Measurements from ENCODE around the gene ZCCHC14. TPM values are rescaled to one million over a fixed set of nuclear protein-coding genes. Genes with fewer than 3 reads are reported as not detected.
"Not testable (repeated sequence)": the region's sequence is repeated elsewhere in the genome, so short reads cannot be mapped to it uniquely, and the experiment has no call there.

The ZCCHC14 gene
- total RNA-seq, 4 donors from 2014 or later, result 27.7 to 56.1 (median 36.7) TPM

- no peak for TF ChIP-seq EP300 (IDR thresholded peaks at IDR 0.05; ENCODE audit: low read depth)
- TF ChIP-seq POLR2A (IDR thresholded peaks at IDR 0.05), result no peak
- no peak for TF ChIP-seq POLR2AphosphoS5 (IDR thresholded peaks at IDR 0.05)
- no peak for TF ChIP-seq CTCF (IDR thresholded peaks at IDR 0.05)
- Histone ChIP-seq H3K9me3 (peaks cover 0 to 6% of the 10 kb centered on the region in 2 donors), H3K4me3 (no peak overlapping the region), H3K27me3 (peaks cover 7% of the 10 kb centered on the region), H3K27ac (no peak overlapping the region), H3K4me1 (no peaks in the 10 kb centered on the region), H3K36me3 (no peaks in the 10 kb centered on the region)
- in situ Hi-C loops (cut with MboI; ENCODE audit: low pct_ligation_motif_present in 1 of 4, low pct_unique_long_range_greater_than_20kb in 1 of 4, low sequenced_read_pairs in 3 of 4), result no loop called here
- WGBS, 2 donors (ENCODE audit: low coverage in 1 of 2), result 81 to 82% methylated on average over 3 to 11 of the region's 11 CpGs
- intact Hi-C loops (cut with DNase I; ENCODE audit: low total_unique reads), result no loop called here
- DNase-seq, result no peak
Observed at GRCh38 chr16:87527055-87527724, 34.4 kb upstream of the ZCCHC14 start.

- peaks cover 0 to 6% of the 10 kb centered on the region in 2 donors for H3K9me3 ChIP-seq
- no peak for TF ChIP-seq POLR2A (IDR thresholded peaks at IDR 0.05)
- no peak for TF ChIP-seq POLR2AphosphoS5 (IDR thresholded peaks at IDR 0.05)
- TF ChIP-seq CTCF (IDR thresholded peaks at IDR 0.05), result no peak
- TF ChIP-seq EP300 (IDR thresholded peaks at IDR 0.05; ENCODE audit: low read depth), result no peak
- in situ Hi-C loops (cut with MboI; ENCODE audit: low pct_ligation_motif_present in 1 of 4, low pct_unique_long_range_greater_than_20kb in 1 of 4, low sequenced_read_pairs in 3 of 4) (no loop called here), intact Hi-C loops (cut with DNase I; ENCODE audit: low total_unique reads) (no loop called here)
- no peak for DNase-seq
- no peak overlapping the region for H3K4me3 ChIP-seq
- H3K4me1 ChIP-seq, result no peaks in the 10 kb centered on the region
- H3K27me3 ChIP-seq, result peaks cover 3% of the 10 kb centered on the region
- no peaks in the 10 kb centered on the region for H3K36me3 ChIP-seq
- H3K27ac ChIP-seq, result no peak overlapping the region
- WGBS, 2 donors (ENCODE audit: low coverage in 1 of 2), result 74 to 91% methylated on average over 5 to 6 of the region's 6 CpGs
Observed at GRCh38 chr16:87526238-87526947, 33.6 kb upstream of the ZCCHC14 start.

GRCh38 chr16:87525352-87525751 lies 32.5 kb upstream of the ZCCHC14 start:
- in situ Hi-C loops (cut with MboI; ENCODE audit: low pct_ligation_motif_present in 1 of 4, low pct_unique_long_range_greater_than_20kb in 1 of 4, low sequenced_read_pairs in 3 of 4) (no loop called here), intact Hi-C loops (cut with DNase I; ENCODE audit: low total_unique reads) (no loop called here)
- no peaks in the 10 kb centered on the region for H3K4me1 ChIP-seq
- TF ChIP-seq POLR2AphosphoS5 (IDR thresholded peaks at IDR 0.05), result no peak
- no peak for TF ChIP-seq POLR2A (IDR thresholded peaks at IDR 0.05)
- TF ChIP-seq EP300 (IDR thresholded peaks at IDR 0.05; ENCODE audit: low read depth), result no peak
- no peak for TF ChIP-seq CTCF (IDR thresholded peaks at IDR 0.05)
- DNase-seq, result no peak
- no peak overlapping the region for H3K4me3 ChIP-seq
- peaks cover 0 to 3% of the 10 kb centered on the region in 2 donors for H3K9me3 ChIP-seq
- H3K27me3 ChIP-seq, result peaks cover 3% of the 10 kb centered on the region
- WGBS, 2 donors (ENCODE audit: low coverage in 1 of 2), result 68 to 72% methylated on average over 4 of the region's 4 CpGs
- no peaks in the 10 kb centered on the region for H3K36me3 ChIP-seq
- no peak overlapping the region for H3K27ac ChIP-seq

- intact Hi-C loops (cut with DNase I; ENCODE audit: low total_unique reads), result no loop called here
- H3K4me1 ChIP-seq, result no peaks in the 10 kb centered on the region
- no peak overlapping the region for H3K27ac ChIP-seq
- H3K27me3 ChIP-seq, result peaks cover 3% of the 10 kb centered on the region
- 62% methylated on average over 4 of the region's 4 CpGs; no CpG with 5 or more reads in 1 of the 2 donors for WGBS, 2 donors (ENCODE audit: low coverage in 1 of 2)
- no peaks in the 10 kb centered on the region for H3K36me3 ChIP-seq
- DNase-seq, result no peak
- no peak overlapping the region for H3K4me3 ChIP-seq
- H3K9me3 ChIP-seq, result peaks cover 0 to 2% of the 10 kb centered on the region in 2 donors
- TF ChIP-seq POLR2AphosphoS5 (IDR thresholded peaks at IDR 0.05), result no peak
- TF ChIP-seq CTCF (IDR thresholded peaks at IDR 0.05), result no peak
- no peak for TF ChIP-seq POLR2A (IDR thresholded peaks at IDR 0.05)
- TF ChIP-seq EP300 (IDR thresholded peaks at IDR 0.05; ENCODE audit: low read depth), result no peak
- in situ Hi-C loops (cut with MboI; ENCODE audit: low pct_ligation_motif_present in 1 of 4, low pct_unique_long_range_greater_than_20kb in 1 of 4, low sequenced_read_pairs in 3 of 4), result no loop called here
Observed at GRCh38 chr16:87524407-87524806, 31.6 kb upstream of the ZCCHC14 start.

- H3K4me1 ChIP-seq; DNase-seq; H3K27ac ChIP-seq; H3K36me3 ChIP-seq; H3K27me3 ChIP-seq; intact Hi-C loops (cut with DNase I; ENCODE audit: low total_unique reads); H3K4me3 ChIP-seq; H3K9me3 ChIP-seq; in situ Hi-C loops (cut with MboI; ENCODE audit: low pct_ligation_motif_present in 1 of 4, low pct_unique_long_range_greater_than_20kb in 1 of 4, low sequenced_read_pairs in 3 of 4): not testable (repeated sequence)
- WGBS, 2 donors (ENCODE audit: low coverage in 1 of 2), result 66 to 80% methylated on average over 5 to 6 of the region's 6 CpGs
Observed at GRCh38 chr16:87523605-87524004, 30.8 kb upstream of the ZCCHC14 start.

- H3K27me3 ChIP-seq; in situ Hi-C loops (cut with MboI; ENCODE audit: low pct_ligation_motif_present in 1 of 4, low pct_unique_long_range_greater_than_20kb in 1 of 4, low sequenced_read_pairs in 3 of 4); H3K4me3 ChIP-seq; H3K36me3 ChIP-seq; H3K9me3 ChIP-seq; DNase-seq; H3K4me1 ChIP-seq; intact Hi-C loops (cut with DNase I; ENCODE audit: low total_unique reads): not testable (repeated sequence)
- H3K27ac ChIP-seq, result peak overlapping the region in 3 of 4 donors; percentile 6 to 24 (median 22)
- WGBS, 2 donors (ENCODE audit: low coverage in 1 of 2), result 65 to 74% methylated on average over 6 to 7 of the region's 7 CpGs
Observed at GRCh38 chr16:87521764-87522163, 28.9 kb upstream of the ZCCHC14 start.

Measured in transverse colon (tissue), 4 donors.